GM23338 (cell line): ENCODE data around the gene AVPR1B. TPM values are rescaled to one million over a fixed set of nuclear protein-coding genes. Genes with fewer than 3 reads are reported as not detected.

Source experiments
- ATAC-seq: fragments of 200-7000 bp; cut with Tn5 transposase; 3 replicates; pipeline ENCODE4 v1.9.1; 2020
- DNase-seq: peaks from one replicate; pipeline ENCODE4 v3.0.0-alpha.2; 2015; ENCODE audit warnings: low spot score
- H2AFZ ChIP-seq: fragments of 200-600 bp; sonication (generic); 2 replicates; pipeline ENCODE4 v1.8.0; 2016; ENCODE audit warnings: antibody characterized with exemption, mild to moderate bottlenecking, moderate library complexity
- H3F3A ChIP-seq: fragments of 200-600 bp; sonication (generic); replicated peaks from 2 replicates; pipeline ENCODE4 v1.8.0; 2017; ENCODE audit warnings: antibody characterized with exemption, mixed run types, low read depth
- H3K27ac ChIP-seq: fragments of 200-600 bp; sonication (generic); 2 replicates; pipeline ENCODE4 v1.6.1; 2016; ENCODE audit warnings: low read depth
- H3K27me3 ChIP-seq: fragments of 200-600 bp; sonication (generic); 2 replicates; pipeline ENCODE4 v1.8.0; 2016; ENCODE audit warnings: mild to moderate bottlenecking, mixed run types, moderate library complexity; ENCODE audit not compliant: insufficient read depth
- H3K36me3 ChIP-seq: fragments of 200-600 bp; sonication (generic); 2 replicates; pipeline ENCODE4 v1.8.0; 2016; ENCODE audit warnings: mild to moderate bottlenecking; ENCODE audit not compliant: insufficient read depth
- H3K4me1 ChIP-seq: fragments of 200-600 bp; sonication (generic); 2 replicates; pipeline ENCODE4 v1.8.0; 2016; ENCODE audit warnings: mild to moderate bottlenecking, moderate library complexity; ENCODE audit not compliant: insufficient read depth
- H3K4me2 ChIP-seq: fragments of 200-600 bp; sonication (generic); 2 replicates; pipeline ENCODE4 v1.7.1; 2017; ENCODE audit warnings: mixed run types
- H3K4me3 ChIP-seq: fragments of 200-600 bp; sonication (generic); 2 replicates; pipeline ENCODE4 v1.6.1; 2016; ENCODE audit warnings: mixed run types
- H3K79me2 ChIP-seq: fragments of 200-600 bp; sonication (generic); replicated peaks from 2 replicates; pipeline ENCODE4 v1.8.0; 2017; ENCODE audit warnings: mild to moderate bottlenecking; ENCODE audit not compliant: insufficient read depth
- H3K9me2 ChIP-seq: fragments of 200-600 bp; sonication (generic); 2 replicates; pipeline ENCODE4 v1.8.0; 2017; ENCODE audit not compliant: insufficient read depth
- H4K20me1 ChIP-seq: fragments of 200-600 bp; sonication (generic); replicated peaks from 2 replicates; pipeline ENCODE4 v1.8.0; 2017; ENCODE audit warnings: mild to moderate bottlenecking; ENCODE audit not compliant: insufficient read depth
- H3K27ac Mint-ChIP-seq: 2 replicates; pipeline ENCODE4 v1.8.0; 2020; ENCODE audit warnings: inconsistent platforms, mild to moderate bottlenecking, moderate library complexity, mixed read lengths
- H3K27me3 Mint-ChIP-seq: 3 replicates; pipeline ENCODE4 v1.8.0; 2022; ENCODE audit warnings: low read depth, mild to moderate bottlenecking, moderate library complexity, mixed read lengths, inconsistent platforms; ENCODE audit not compliant: insufficient read depth, poor library complexity
- H3K36me3 Mint-ChIP-seq: 3 replicates; pipeline ENCODE4 v1.8.0; 2021; ENCODE audit warnings: low read depth, mild to moderate bottlenecking, inconsistent platforms, moderate library complexity, mixed read lengths
- H3K4me1 Mint-ChIP-seq: 3 replicates; pipeline ENCODE4 v1.8.0; 2020; ENCODE audit warnings: mild to moderate bottlenecking, inconsistent platforms, mixed read lengths
- H3K4me3 Mint-ChIP-seq: 3 replicates; pipeline ENCODE4 v1.8.0; 2021; ENCODE audit warnings: moderate library complexity, mild to moderate bottlenecking, inconsistent platforms, mixed read lengths
- H3K9me3 Mint-ChIP-seq: 3 replicates; pipeline ENCODE4 v1.8.0; 2020; ENCODE audit warnings: moderate library complexity, mild to moderate bottlenecking, inconsistent platforms, mixed read lengths
- CREB1 ChIP-seq: fragments of 250-450 bp; sonication (Bioruptor Pico); IDR thresholded peaks from 2 replicates; pipeline ENCODE4 v1.5.0; 2020; ENCODE audit warnings: low read depth, mild to moderate bottlenecking, moderate library complexity
- EZH2 ChIP-seq: fragments of 200-600 bp; sonication (generic); IDR thresholded peaks from one replicate; pipeline ENCODE4 v1.8.0; 2017; ENCODE audit warnings: antibody characterized with exemption, mild to moderate bottlenecking, low read depth; ENCODE audit not compliant: unreplicated experiment
- EZH2phosphoT487 ChIP-seq: fragments of 200-600 bp; sonication (generic); IDR thresholded peaks from one replicate; pipeline ENCODE4 v1.8.1; 2018; ENCODE audit warnings: antibody characterized with exemption; ENCODE audit not compliant: unreplicated experiment
- JUNB ChIP-seq: IDR thresholded peaks from one replicate; pipeline ENCODE4 v1.6.1; 2016; ENCODE audit warnings: antibody characterized with exemption; ENCODE audit not compliant: unreplicated experiment
- NANOG ChIP-seq: IDR thresholded peaks from 2 replicates; pipeline ENCODE4 v1.6.1; 2016; ENCODE audit warnings: antibody characterized with exemption, borderline replicate concordance
- POLR2AphosphoS5 ChIP-seq: IDR thresholded peaks from 2 replicates; pipeline ENCODE4 v1.6.1; 2016; ENCODE audit warnings: antibody characterized with exemption, low read depth
- STAT1 ChIP-seq: IDR thresholded peaks from one replicate; pipeline ENCODE4 v1.6.1; 2016; ENCODE audit warnings: antibody characterized with exemption; ENCODE audit not compliant: unreplicated experiment
- ZNF114 ChIP-seq: fragments of 250-450 bp; sonication (Bioruptor Pico); IDR thresholded peaks from 2 replicates; pipeline ENCODE4 v1.5.0; 2020; ENCODE audit warnings: mild to moderate bottlenecking, moderate library complexity
- ZNF331 ChIP-seq: fragments of 250-450 bp; sonication (Bioruptor Pico); IDR thresholded peaks from 2 replicates; pipeline ENCODE4 v1.5.0; 2020; ENCODE audit warnings: low read depth, mild to moderate bottlenecking, moderate library complexity
- polyA plus RNA-seq: library from polyadenylated mRNA; unstranded; fragments of >200 nt; fragmentation: Nextera tagmentation; extraction: Ambion mirVana; gene quantifications from 2 replicates; pipeline ENCODE4 v1.2.1, GENCODE V29; 2016
- total RNA-seq: library from RNA; depleted of rRNA; stranded (reverse); fragments of >200 nt; shearing (Covaris generic); gene quantifications from 2 replicates; pipeline ENCODE4 v1.2.3, GENCODE V29; 2014
- TF ChIP-seq, protein P1 (sequence below): IDR thresholded peaks from 2 replicates; pipeline ENCODE4 v1.6.1; 2016; ENCODE audit warnings: antibody characterized with exemption
- TF ChIP-seq, protein P2 (sequence below): IDR thresholded peaks from one replicate; pipeline ENCODE4 v1.6.1; 2018; ENCODE audit warnings: antibody characterized with exemption; ENCODE audit not compliant: unreplicated experiment
- TF ChIP-seq, protein P3 (sequence below): fragments of 250-450 bp; sonication (Bioruptor Pico); IDR thresholded peaks from 2 replicates; pipeline ENCODE4 v1.5.0; 2020; ENCODE audit warnings: mild to moderate bottlenecking, moderate library complexity
- TF ChIP-seq, protein P4 (sequence below), 2 experiments: fragments of 200-600 bp in 1 of 2; sonication (generic) in 1 of 2; conservative IDR thresholded peaks; 2 replicates each; pipeline versions ENCODE4 v1.5.1 to v1.6.1; 2016 to 2017; ENCODE audit warnings: antibody characterized with exemption in 2 of 2, low read depth in 2 of 2, mild to moderate bottlenecking in 2 of 2, moderate library complexity in 1 of 2

AVPR1B gene
- total and polyA plus RNA-seq, 2 experiments from 2014 or later: 0.24 to 0.52 TPM

DNA sequence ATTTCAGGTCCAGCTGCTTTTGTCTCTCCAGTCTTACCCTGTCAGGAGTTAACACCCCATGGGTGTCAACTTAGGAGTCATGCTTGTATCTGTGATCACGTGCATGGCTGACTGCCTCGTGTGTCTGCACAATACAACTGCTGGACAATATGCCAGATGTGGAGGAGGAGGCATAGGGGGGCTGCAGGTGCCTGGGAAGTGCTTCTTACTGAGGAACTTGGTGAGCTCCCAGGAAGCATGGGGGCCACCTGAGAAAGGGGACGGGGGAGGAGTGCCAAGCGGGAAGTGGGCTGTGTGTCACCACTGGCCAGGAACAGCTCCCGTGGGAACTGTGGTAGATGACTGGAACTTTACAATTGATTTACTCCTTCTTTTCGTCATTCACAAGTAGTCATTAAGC is 54.7 kb downstream of the AVPR1B start:
- Histone ChIP-seq H3K4me2 (no peak overlapping the region), H3K36me3 (no peaks in the 10 kb centered on the region), H3K27ac (no peak overlapping the region), H3K79me2 (no peaks in the 10 kb centered on the region), H3F3A (no peaks in the 10 kb centered on the region), H3K9me2 (no peaks in the 10 kb centered on the region), H3K27me3 (no peaks in the 10 kb centered on the region), H3K4me1 (no peaks in the 10 kb centered on the region), H2AFZ (no peak overlapping the region), H4K20me1 (no peaks in the 10 kb centered on the region), H3K4me3 (no peak overlapping the region)
- Mint-ChIP-seq H3K4me1 (peaks cover 8% of the 10 kb centered on the region; the same call in 2 of the 3 replicates), H3K36me3 (peaks cover 9% of the 10 kb centered on the region), H3K27ac (no peak overlapping the region), H3K4me3 (no peak overlapping the region), H3K27me3 (no peaks in the 10 kb centered on the region), H3K9me3 (peaks cover 28% of the 10 kb centered on the region)
- DNase-seq (no peak), ATAC-seq (no peak)
- TF ChIP-seq NANOG: no peak
- TF ChIP-seq ZNF331 (CRISPR knock-in tag): no peak
- TF ChIP-seq, protein P1, sequence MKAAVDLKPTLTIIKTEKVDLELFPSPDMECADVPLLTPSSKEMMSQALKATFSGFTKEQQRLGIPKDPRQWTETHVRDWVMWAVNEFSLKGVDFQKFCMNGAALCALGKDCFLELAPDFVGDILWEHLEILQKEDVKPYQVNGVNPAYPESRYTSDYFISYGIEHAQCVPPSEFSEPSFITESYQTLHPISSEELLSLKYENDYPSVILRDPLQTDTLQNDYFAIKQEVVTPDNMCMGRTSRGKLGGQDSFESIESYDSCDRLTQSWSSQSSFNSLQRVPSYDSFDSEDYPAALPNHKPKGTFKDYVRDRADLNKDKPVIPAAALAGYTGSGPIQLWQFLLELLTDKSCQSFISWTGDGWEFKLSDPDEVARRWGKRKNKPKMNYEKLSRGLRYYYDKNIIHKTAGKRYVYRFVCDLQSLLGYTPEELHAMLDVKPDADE: no peak
- TF ChIP-seq, protein P2, sequence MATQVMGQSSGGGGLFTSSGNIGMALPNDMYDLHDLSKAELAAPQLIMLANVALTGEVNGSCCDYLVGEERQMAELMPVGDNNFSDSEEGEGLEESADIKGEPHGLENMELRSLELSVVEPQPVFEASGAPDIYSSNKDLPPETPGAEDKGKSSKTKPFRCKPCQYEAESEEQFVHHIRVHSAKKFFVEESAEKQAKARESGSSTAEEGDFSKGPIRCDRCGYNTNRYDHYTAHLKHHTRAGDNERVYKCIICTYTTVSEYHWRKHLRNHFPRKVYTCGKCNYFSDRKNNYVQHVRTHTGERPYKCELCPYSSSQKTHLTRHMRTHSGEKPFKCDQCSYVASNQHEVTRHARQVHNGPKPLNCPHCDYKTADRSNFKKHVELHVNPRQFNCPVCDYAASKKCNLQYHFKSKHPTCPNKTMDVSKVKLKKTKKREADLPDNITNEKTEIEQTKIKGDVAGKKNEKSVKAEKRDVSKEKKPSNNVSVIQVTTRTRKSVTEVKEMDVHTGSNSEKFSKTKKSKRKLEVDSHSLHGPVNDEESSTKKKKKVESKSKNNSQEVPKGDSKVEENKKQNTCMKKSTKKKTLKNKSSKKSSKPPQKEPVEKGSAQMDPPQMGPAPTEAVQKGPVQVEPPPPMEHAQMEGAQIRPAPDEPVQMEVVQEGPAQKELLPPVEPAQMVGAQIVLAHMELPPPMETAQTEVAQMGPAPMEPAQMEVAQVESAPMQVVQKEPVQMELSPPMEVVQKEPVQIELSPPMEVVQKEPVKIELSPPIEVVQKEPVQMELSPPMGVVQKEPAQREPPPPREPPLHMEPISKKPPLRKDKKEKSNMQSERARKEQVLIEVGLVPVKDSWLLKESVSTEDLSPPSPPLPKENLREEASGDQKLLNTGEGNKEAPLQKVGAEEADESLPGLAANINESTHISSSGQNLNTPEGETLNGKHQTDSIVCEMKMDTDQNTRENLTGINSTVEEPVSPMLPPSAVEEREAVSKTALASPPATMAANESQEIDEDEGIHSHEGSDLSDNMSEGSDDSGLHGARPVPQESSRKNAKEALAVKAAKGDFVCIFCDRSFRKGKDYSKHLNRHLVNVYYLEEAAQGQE: no peak
- TF ChIP-seq EZH2phosphoT487: no peak
- TF ChIP-seq POLR2AphosphoS5: no peak
- TF ChIP-seq, protein P3, sequence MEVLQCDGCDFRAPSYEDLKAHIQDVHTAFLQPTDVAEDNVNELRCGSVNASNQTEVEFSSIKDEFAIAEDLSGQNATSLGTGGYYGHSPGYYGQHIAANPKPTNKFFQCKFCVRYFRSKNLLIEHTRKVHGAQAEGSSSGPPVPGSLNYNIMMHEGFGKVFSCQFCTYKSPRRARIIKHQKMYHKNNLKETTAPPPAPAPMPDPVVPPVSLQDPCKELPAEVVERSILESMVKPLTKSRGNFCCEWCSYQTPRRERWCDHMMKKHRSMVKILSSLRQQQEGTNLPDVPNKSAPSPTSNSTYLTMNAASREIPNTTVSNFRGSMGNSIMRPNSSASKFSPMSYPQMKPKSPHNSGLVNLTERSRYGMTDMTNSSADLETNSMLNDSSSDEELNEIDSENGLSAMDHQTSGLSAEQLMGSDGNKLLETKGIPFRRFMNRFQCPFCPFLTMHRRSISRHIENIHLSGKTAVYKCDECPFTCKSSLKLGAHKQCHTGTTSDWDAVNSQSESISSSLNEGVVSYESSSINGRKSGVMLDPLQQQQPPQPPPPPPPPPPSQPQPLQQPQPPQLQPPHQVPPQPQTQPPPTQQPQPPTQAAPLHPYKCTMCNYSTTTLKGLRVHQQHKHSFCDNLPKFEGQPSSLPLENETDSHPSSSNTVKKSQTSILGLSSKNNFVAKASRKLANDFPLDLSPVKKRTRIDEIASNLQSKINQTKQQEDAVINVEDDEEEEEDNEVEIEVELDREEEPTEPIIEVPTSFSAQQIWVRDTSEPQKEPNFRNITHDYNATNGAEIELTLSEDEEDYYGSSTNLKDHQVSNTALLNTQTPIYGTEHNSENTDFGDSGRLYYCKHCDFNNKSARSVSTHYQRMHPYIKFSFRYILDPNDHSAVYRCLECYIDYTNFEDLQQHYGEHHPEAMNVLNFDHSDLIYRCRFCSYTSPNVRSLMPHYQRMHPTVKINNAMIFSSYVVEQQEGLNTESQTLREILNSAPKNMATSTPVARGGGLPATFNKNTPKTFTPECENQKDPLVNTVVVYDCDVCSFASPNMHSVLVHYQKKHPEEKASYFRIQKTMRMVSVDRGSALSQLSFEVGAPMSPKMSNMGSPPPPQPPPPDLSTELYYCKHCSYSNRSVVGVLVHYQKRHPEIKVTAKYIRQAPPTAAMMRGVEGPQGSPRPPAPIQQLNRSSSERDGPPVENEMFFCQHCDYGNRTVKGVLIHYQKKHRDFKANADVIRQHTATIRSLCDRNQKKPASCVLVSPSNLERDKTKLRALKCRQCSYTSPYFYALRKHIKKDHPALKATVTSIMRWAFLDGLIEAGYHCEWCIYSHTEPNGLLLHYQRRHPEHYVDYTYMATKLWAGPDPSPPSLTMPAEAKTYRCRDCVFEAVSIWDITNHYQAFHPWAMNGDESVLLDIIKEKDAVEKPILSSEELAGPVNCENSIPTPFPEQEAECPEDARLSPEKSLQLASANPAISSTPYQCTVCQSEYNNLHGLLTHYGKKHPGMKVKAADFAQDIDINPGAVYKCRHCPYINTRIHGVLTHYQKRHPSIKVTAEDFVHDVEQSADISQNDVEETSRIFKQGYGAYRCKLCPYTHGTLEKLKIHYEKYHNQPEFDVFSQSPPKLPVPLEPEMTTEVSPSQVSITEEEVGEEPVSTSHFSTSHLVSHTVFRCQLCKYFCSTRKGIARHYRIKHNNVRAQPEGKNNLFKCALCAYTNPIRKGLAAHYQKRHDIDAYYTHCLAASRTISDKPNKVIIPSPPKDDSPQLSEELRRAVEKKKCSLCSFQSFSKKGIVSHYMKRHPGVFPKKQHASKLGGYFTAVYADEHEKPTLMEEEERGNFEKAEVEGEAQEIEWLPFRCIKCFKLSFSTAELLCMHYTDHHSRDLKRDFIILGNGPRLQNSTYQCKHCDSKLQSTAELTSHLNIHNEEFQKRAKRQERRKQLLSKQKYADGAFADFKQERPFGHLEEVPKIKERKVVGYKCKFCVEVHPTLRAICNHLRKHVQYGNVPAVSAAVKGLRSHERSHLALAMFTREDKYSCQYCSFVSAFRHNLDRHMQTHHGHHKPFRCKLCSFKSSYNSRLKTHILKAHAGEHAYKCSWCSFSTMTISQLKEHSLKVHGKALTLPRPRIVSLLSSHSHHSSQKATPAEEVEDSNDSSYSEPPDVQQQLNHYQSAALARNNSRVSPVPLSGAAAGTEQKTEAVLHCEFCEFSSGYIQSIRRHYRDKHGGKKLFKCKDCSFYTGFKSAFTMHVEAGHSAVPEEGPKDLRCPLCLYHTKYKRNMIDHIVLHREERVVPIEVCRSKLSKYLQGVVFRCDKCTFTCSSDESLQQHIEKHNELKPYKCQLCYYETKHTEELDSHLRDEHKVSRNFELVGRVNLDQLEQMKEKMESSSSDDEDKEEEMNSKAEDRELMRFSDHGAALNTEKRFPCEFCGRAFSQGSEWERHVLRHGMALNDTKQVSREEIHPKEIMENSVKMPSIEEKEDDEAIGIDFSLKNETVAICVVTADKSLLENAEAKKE (CRISPR knock-in tag): no peak
- no peak for TF ChIP-seq EZH2
- TF ChIP-seq, protein P4, sequence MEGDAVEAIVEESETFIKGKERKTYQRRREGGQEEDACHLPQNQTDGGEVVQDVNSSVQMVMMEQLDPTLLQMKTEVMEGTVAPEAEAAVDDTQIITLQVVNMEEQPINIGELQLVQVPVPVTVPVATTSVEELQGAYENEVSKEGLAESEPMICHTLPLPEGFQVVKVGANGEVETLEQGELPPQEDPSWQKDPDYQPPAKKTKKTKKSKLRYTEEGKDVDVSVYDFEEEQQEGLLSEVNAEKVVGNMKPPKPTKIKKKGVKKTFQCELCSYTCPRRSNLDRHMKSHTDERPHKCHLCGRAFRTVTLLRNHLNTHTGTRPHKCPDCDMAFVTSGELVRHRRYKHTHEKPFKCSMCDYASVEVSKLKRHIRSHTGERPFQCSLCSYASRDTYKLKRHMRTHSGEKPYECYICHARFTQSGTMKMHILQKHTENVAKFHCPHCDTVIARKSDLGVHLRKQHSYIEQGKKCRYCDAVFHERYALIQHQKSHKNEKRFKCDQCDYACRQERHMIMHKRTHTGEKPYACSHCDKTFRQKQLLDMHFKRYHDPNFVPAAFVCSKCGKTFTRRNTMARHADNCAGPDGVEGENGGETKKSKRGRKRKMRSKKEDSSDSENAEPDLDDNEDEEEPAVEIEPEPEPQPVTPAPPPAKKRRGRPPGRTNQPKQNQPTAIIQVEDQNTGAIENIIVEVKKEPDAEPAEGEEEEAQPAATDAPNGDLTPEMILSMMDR (conservative IDR thresholded peaks at IDR 0.05; ENCODE audit: low read depth in 2 of 2): no peak
- no peak for TF ChIP-seq STAT1
- TF ChIP-seq ZNF114: no peak
- TF ChIP-seq JUNB: no peak
- TF ChIP-seq CREB1: no peak
